ENCODE results near the gene DLG5.
"Not testable (repeated sequence)": the region's sequence is repeated elsewhere in the genome, so short reads cannot be mapped to it uniquely, and the experiment has no call there.

Gene DLG5

DNA sequence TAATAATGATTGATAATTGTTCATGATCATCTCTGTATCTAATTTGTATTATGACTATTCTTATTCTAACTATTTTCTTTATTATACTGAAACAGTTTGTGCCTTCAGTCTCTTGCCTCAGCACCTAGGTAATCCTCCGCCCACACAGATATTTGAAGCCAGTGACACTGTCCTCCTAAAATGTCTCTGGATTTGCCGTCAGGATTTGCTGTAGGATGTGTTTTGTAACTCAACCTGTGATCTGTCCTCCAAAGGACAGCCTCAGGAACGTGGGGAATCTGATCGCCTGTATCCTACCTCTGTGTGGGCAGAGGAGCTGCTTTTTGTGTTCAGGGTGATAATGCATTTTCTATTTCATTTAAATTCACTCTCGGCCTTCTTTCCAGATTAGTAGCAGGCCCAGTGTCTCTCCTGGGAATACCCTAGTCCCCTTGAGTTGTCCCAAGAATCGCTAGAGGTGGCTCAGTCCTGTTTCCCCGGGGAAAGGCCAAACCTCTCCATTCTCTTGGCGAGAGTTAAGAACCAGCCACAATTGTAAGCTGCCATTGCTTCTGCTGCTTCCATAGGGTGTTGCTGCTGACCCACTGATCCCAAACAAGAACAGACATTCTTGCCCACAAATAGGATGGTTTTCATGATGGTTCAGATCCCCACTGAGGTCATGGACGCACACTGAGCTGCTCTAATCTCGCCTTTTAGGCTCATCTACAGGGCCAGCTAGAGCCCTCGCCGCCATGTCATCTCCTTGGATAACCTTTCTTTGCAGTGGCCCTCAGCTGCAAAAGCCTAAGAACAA, 152.7 kb downstream of the DLG5 start:
- TF ChIP-seq, protein P1, sequence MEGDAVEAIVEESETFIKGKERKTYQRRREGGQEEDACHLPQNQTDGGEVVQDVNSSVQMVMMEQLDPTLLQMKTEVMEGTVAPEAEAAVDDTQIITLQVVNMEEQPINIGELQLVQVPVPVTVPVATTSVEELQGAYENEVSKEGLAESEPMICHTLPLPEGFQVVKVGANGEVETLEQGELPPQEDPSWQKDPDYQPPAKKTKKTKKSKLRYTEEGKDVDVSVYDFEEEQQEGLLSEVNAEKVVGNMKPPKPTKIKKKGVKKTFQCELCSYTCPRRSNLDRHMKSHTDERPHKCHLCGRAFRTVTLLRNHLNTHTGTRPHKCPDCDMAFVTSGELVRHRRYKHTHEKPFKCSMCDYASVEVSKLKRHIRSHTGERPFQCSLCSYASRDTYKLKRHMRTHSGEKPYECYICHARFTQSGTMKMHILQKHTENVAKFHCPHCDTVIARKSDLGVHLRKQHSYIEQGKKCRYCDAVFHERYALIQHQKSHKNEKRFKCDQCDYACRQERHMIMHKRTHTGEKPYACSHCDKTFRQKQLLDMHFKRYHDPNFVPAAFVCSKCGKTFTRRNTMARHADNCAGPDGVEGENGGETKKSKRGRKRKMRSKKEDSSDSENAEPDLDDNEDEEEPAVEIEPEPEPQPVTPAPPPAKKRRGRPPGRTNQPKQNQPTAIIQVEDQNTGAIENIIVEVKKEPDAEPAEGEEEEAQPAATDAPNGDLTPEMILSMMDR (IDR thresholded peaks at IDR 0.05; ENCODE audit: low read depth, low read length): no peak
- H3K4me3 ChIP-seq (ENCODE audit: low read depth, low read length): no peak overlapping the region

DNA sequence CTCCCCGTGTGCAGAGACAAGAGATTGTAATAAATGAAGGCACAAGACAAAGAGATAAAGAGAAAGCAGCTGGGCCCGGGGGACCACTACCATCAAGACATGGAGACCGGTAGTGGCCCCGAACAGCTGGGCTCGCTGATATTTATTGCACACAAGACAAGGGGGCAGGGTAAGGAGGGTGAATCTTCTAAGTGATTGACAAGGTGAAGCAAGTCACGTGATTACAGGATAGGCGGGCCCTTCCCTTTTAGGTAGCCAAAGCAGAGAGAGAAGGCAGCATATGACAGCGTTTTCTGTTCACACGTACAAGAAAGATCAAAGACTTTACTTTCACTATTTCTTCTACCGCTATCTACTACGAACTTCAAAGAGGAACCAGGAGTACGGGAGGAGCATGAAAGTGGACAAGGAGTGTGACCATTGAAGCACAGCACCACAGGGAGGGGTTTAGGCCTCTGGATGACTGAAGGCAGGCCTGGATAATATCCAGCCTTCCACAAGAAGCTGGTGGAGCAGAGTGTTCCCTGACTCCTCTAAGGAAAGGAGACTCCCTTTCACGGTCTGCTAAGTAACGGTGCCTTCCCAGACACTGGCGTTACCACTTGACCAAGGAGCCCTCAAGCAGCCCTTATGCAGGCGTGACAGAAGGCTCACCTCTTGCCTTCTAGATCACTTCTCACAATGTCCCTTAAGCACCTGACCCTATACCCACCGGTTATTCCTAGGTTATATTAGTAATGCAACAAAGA, 153.5 kb downstream of the DLG5 start:
- H3K4me3 ChIP-seq (ENCODE audit: low read depth, low read length): not testable (repeated sequence)

DNA sequence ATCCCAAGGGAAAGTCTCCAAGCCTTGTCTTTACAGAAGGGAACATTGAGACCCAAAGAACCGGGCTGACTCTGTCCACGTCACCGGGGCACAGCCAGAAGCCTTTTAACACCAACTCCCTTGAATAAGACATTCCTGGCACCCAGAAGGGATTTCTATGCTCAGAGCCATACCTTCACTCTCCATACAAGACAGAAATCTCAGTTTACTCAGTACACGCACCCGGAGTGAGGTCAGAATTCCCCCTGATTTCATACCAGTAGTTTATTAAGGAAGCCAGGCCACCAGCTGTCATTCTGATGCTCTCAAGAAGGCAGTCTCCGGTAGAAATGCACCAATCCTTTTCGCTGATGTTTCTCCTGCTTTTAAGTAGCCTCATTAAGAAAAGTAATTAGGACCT, 154.7 kb downstream of the DLG5 start:
- no peak overlapping the region for H3K4me3 ChIP-seq (ENCODE audit: low read depth, low read length)
- TF ChIP-seq, protein P1 (IDR thresholded peaks at IDR 0.05; ENCODE audit: low read depth, low read length): no peak

DNA sequence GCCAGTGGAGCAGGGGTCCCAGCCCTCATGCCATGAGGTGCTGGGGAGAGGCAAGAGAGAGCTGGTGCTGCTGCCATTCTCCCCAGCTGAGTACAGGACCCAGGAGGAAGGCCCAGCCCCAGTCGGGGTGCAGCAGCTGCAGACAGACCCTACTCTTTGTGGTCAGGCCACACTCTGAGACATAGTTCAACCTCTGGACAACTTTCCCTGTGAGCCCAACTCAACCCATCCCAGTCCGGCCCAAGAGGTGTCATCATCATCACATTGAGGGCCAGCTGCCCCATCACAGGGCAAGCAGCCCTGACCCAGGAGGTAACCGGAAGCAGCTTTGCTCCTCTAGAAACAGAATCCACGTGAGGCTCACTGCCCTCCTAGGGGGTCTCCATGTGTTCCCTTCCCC, 155.1 kb downstream of the DLG5 start:
- TF ChIP-seq, protein P1 (IDR thresholded peaks at IDR 0.05; ENCODE audit: low read depth, low read length): no peak
- H3K4me3 ChIP-seq (ENCODE audit: low read depth, low read length): no peak overlapping the region

DNA sequence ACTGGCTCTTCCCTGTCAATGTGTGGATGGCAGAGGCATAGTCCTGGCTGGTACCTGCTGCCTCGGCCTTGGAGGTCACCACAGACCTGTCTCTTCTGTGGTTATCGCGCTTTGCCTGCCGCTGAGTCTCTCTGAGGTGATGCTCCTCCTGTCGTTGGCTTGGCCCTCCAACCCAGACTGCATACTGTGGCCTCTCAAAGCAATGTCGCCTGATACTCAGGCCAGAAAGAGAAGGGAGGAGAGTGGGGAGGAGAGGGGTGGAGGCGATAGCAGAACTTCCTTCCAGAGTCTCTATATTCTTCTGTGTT, 155.7 kb downstream of the DLG5 start:
- TF ChIP-seq, protein P1 (IDR thresholded peaks at IDR 0.05; ENCODE audit: low read depth, low read length): no peak
- H3K4me3 ChIP-seq (ENCODE audit: low read depth, low read length): no peak overlapping the region

DNA sequence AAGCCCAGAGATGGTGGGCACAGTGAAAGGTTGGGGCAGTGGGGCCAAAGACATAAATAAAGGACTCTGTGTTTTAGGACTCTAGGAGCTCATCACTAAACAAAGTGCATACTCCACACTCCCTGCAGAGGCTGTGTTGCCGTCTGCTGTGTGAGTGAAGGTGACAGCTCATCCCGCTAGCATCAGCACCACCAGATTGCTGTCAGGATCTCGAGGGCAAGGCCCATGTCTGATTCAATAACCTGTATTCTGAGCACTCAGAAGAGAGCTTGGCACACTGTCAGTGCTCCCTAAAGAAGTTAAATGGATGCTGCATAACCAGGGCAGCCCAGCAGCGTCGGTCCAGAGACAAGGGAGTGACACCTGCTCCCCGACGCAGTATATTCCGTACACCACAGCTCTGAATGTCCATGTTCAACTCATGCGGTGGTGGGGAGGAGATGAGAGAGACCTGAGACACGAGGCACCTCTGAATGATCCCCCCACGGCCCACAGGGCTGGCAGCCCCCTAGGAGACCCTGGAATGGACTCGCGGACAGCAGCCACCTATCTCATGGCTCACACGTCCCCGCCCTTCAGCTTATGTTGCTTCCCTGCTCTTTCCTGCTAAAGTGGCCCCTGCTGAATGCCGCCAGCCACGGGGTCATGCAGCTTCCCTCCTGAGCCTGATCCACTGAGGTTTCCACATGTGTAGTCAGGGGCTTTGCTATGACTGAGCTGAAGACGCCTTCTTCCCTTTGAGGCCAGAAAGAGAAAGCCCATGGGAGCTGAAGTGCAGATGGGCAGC, 156.3 kb downstream of the DLG5 start:
- TF ChIP-seq, protein P1 (IDR thresholded peaks at IDR 0.05; ENCODE audit: low read depth, low read length): no peak
- H3K4me3 ChIP-seq (ENCODE audit: low read depth, low read length): no peak overlapping the region

DNA sequence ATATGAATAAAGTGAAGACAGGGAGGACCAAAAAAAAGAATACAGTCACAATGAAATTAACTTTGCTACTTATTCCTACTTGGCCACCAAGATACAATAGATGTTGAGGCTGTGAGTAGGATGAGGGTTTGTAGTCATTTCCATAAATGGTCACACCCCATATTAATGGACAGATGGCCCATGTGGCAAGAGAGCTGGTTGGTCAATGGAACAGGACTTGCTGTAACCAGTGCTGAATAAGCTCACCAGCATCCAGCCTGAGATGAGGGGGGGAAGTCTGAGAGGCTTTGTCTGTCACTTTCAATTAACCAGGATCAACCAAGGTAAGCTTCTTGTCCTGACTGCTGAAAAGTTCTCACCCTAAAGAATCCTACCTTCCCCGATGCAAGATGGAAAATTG, 158.5 kb downstream of the DLG5 start:
- TF ChIP-seq, protein P1 (IDR thresholded peaks at IDR 0.05; ENCODE audit: low read depth, low read length): no peak
- no peak overlapping the region for H3K4me3 ChIP-seq (ENCODE audit: low read depth, low read length)
